22Rv1 (cell line): ENCODE results near the gene COL5A1.

Experiments
- ZFX ChIP-seq: fragments of 450-650 bp; IDR thresholded peaks from 2 replicates; pipeline ENCODE4 v1.6.1; 2017; ENCODE audit warnings: antibody characterized with exemption, borderline replicate concordance
- TF ChIP-seq, protein P1 (sequence below): fragments of 450-650 bp; IDR thresholded peaks from 2 replicates; pipeline ENCODE4 v1.5.1; 2017; ENCODE audit warnings: mild to moderate bottlenecking

DNA sequence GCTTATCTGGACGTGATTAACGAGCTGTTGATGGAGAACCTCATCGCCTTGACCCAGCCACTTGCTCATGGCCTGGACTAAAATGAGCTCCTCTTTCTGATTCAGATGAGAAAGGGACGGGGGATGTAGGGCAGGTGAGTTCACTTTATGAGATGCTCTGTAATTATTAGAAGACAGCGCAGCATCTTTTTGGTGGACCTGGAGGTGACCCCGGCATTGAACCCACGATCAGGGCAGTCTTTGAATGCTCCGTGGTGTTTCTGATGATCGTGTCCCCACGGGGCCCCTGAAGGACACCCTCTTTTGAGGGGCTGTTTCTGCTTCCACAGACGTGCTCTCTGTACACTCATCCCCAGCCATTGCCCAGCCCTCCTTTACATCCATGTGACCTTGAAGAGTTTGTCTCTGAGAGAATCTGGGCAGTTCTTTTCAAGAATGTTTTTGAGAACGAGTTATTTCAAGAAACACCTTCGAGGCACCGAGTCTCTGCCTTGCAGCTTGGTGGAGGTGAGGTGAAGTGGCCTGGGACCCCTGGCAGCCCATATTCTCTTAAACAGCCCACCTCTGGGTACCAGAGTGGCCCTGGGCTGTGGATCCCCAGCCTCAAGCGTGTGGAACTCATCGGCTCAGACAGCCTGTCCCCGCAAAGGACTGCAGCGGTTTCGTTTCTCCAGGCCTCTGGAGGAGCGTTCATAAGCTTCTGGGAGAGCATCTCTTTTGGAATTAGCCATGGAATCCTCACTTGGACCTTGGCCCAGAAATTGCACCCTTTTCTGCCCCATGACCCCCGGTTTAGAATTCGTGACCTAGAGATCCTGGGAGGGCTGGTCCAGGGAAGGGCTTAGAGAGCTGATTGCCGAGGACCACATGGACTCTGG, 50.3 kb downstream of the COL5A1 start:
- TF ChIP-seq, protein P1, sequence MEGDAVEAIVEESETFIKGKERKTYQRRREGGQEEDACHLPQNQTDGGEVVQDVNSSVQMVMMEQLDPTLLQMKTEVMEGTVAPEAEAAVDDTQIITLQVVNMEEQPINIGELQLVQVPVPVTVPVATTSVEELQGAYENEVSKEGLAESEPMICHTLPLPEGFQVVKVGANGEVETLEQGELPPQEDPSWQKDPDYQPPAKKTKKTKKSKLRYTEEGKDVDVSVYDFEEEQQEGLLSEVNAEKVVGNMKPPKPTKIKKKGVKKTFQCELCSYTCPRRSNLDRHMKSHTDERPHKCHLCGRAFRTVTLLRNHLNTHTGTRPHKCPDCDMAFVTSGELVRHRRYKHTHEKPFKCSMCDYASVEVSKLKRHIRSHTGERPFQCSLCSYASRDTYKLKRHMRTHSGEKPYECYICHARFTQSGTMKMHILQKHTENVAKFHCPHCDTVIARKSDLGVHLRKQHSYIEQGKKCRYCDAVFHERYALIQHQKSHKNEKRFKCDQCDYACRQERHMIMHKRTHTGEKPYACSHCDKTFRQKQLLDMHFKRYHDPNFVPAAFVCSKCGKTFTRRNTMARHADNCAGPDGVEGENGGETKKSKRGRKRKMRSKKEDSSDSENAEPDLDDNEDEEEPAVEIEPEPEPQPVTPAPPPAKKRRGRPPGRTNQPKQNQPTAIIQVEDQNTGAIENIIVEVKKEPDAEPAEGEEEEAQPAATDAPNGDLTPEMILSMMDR: no peak
- no peak for TF ChIP-seq ZFX
